ENCODE measurements around the gene IFT172.

- TF ChIP-seq CTCF (IDR thresholded peaks at IDR 0.05; ENCODE audit: low read depth, low read length) (no peak), EZH2phosphoT487 (IDR thresholded peaks at IDR 0.05; ENCODE audit: low read depth) (no peak)
Observed at GRCh38 chr2:27494944-27495554, 5.5 kb upstream of the IFT172 start, which contains the start of gene FNDC4.

All from OCI-LY3 (cell line).